GM18517 (cell line): ENCODE results near the gene HSCB.
"Not testable (repeated sequence)": the region's sequence is repeated elsewhere in the genome, so short reads cannot be mapped to it uniquely, and the experiment has no call there.

Experiments
- ATAC-seq: cut with Tn5 transposase; IDR thresholded peaks from one replicate; pipeline ENCODE4 v1.9.1; 2021; ENCODE audit warnings: mild to moderate bottlenecking, moderate library complexity; ENCODE audit not compliant: unreplicated experiment

Gene HSCB

DNA sequence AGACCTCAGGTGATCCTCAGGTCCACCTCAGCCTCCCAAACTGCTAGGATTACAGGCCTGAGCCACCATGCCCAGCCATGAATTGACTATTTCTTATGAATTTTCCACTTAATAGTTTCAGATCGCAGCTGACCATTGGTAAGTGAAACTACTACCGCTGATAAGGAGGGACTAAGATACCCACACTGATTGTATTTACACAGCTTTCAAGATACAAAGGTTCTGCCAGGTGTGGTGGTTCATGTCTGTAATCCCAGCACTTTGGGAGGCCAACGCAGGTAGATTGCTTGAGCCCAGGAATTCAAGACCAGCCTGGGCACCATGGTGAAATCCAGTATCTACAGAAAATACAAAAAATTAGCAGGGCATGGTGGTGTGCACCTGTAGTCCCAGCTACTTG, 4.1 kb upstream of the HSCB start:
- ATAC-seq, result no peak

DNA sequence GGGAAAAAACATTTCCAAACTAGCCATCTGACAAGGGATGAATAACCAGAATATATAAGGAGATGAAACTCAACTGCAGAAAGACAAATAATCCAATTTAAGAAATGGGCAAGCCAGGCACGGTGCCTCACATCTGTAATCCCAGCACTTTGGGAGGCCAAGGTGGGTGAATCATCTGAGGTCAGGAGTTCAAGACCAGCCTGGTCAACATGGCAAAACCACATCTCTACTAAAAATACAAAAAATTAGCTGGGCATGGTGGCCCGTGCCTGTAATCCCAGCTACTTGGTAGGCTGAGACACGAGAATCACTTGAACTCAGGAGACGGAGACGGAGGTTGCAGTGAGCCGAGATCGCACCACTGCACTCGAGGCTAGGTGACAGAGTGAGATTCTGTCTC, 3.0 kb upstream of the HSCB start:
- not testable (repeated sequence) for ATAC-seq

DNA sequence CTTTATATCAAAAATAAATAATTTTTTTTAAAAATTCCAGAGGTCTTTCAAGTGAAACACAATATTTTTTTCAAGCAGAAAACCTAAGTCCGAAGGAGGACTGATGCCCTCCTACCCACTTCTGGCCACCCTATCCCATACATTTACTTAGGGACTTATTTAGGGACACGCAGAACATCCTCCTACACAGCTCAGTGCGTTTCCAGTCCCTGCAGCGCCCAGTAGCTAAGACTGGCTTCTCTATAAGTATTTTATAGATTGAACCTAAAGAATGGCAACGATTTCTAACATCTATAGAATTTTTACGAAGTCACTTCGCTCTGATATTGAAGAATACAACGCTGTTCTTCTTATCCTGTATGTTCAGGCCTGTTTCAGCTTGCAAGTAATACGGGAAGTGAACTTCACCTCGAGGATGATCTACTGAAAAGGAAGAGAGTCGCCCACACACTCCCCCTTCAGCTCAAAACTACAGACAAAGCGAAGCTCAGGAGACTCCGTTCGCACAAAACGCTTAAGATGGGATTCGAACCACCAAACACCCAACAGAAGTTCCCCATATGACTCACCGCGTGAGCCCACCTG, 547 bp upstream of the HSCB start:
- no peak for ATAC-seq

DNA sequence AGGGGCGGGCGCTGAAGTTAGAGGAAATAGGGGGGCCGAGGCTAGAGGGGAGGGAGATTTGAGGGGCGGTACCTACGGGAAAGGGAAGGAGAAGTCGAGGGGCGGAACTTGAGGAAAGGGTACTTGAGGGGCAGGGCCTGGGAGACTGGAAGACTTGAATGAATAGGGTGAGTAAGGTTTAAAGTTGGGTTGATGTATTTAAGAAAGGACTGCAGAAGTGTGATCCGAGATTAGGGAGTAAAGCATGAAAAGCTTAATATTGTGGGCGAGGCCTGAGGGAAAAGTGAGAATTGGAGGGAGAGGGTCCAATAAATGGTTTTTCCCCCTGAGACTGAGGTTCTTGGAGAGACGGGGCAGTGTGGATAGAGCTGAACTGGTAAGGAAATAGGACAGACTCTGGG, 723 bp downstream of the HSCB start:
- ATAC-seq, result peak; percentile 4

DNA sequence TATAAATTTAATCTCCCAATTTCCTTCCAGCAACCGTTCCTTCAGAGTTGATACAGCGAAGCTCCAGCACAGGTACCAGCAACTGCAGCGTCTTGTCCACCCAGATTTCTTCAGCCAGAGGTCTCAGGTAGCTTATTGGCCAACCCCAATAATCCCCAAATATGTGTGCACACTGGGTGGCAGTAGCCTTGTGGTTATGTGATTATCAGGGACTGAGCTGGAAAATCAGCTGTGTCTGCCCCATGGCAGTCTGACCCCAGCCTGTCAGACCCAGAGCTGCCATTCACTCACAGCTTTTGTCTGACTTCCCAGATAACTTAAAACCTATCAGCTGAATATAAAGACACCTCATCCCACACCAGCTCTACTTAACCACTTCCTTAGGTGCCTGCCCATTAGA, 2.0 kb downstream of the HSCB start:
- no peak for ATAC-seq

DNA sequence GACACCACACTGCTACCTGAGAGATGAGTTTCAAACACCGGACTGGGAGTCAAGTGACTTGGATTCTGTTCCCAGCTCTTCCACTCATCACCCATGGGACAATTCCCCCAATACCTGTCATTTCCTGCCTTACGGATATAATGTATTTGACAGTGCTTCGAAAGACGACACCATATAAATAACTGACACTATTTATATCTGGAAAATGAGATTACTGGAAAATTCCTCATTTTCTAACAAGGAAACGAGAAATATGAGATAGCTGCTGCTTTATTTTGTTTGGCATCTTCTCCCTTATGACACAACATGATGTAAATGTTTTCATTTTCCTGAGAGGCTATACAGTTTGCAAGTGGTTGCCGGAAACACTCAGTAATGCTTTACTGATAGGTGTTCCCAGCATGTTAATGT, 8.6 kb downstream of the HSCB start:
- ATAC-seq, result no peak

DNA sequence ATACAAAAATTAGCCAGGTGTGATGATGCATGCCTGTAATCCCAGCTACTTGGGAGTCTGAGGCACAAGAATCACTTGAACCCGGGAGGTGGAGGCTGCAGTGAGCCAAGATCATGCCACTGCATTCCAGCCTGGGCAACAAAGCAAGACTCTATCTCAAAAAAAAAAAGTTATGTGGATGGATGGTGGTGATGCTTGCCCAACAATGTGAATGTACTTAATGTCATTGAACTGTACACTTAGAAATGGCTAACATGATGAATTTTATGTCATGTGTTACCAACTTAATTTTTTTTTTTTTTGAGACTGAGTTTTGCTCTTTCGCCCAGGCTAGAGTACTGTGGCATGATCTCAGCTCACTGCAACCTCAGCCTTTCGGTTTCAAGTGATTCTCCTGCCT, 12.7 kb downstream of the HSCB start:
- not testable (repeated sequence) for ATAC-seq

DNA sequence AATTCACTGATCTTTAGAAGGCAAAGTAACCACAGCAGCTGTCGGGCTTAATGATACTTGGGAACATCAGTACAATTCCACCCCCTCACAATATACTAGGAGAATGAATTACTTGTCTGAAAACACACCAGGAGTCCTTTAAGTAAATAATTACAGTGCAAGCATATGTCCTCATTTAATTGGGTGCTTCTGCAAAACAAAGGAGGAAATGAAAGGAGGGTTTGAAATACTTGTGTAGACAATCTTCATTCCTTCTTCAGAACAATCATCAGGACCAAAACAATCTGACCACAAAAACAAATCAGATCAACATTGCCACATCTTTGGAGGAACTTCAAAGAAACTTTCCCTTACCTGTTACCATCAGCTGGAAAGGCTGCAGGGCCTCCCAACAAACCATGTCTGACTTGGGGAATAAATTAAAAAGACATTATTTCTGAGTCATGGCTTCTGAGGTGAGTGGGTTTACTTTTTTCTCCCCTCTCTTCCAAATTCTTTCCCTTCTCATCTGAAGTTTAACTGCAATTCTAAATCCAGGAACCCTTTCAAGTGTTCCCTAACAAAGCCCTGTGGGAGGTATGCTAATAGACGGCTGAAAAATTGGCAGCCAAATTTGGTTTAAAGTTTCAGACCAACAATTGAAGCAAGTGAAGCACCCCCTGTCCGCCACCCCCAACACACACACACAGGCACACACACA, 18.2 kb downstream of the HSCB start:
- ATAC-seq, result no peak

DNA sequence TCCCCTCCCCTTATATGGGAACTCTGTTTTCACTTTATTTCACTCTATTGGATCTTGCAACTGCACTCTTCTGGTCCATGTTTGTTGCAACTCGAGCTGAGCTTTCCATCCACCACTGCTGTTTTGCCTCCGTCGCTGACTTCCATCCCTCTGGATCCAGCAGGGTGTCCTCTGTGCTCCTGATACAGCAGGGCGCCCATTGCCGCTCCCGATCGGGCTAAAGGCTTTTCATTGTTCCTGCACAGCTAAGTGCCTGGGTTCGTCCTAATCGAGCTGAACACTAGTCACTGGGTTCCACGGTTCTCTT, 19.6 kb downstream of the HSCB start:
- ATAC-seq, result no peak

DNA sequence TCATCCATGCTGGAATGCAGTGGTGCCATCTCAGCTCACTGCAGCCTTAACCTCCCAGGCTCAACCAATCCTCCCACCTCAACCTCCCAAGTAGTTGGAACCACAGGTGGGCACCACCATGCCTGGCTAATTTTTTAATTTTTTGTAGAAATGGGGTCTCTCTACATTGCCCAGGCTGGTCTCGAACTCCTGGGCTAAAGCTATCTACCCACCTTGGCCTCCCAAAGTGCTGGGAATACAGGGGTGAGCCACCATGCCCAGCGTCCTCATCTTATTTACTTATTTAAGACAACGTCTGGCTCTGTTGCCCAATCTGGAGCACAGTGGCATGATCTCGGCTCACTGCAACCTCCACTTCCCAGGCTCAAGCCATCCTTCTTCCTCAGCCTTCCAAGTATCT, 20.2 kb downstream of the HSCB start:
- ATAC-seq, result not testable (repeated sequence)

DNA sequence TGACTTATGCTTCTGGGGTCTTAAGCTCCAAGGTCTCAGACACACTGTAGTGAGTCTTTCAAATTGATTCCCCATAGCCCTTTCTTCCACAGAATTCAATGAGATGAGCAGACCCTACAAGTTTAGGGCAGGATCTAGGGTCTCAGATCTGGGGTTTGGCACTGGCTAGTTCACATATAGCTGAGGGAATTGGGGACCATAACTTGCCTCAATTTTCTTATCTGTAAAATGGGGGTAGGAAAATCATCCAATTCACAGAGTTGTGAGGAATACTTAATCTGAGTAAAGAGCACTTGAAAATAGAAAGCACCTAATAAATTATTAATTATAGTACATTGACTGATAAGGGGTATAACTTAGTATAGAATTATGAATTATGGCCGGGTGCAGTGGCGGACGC, 24.8 kb downstream of the HSCB start:
- ATAC-seq, result no peak

DNA sequence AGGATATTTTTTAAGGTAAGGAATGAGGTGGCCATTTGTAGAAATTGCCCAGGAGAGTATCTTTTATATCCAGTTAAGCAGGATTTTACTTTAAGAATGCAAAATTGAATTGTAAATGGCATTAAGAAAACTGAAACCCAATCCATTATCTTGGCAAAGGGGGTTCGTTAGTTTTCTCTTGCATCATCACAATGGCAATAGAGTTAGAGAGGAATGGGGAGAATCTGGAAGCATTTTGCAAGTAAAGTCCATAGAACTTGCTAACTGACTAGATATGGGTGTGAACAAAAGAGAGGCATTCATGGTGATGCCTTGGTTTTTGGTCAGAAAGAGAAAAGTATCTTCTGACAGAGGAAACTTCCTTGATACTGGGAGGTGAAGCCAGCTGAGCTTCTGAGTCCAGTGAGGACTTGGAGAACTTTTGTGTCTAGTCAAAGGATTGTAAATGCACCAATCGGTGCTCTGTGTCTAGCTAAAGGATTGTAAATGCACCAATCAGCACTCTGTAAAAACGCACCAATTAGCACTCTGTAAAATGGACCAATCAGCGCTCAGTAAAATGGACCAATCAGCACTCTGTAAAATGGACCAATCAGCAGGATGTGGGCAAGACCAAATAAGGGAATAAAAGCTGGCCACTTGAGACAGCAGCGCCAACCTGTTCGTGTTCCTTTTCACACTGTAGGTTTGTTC, 27.0 kb downstream of the HSCB start:
- ATAC-seq, result no peak

DNA sequence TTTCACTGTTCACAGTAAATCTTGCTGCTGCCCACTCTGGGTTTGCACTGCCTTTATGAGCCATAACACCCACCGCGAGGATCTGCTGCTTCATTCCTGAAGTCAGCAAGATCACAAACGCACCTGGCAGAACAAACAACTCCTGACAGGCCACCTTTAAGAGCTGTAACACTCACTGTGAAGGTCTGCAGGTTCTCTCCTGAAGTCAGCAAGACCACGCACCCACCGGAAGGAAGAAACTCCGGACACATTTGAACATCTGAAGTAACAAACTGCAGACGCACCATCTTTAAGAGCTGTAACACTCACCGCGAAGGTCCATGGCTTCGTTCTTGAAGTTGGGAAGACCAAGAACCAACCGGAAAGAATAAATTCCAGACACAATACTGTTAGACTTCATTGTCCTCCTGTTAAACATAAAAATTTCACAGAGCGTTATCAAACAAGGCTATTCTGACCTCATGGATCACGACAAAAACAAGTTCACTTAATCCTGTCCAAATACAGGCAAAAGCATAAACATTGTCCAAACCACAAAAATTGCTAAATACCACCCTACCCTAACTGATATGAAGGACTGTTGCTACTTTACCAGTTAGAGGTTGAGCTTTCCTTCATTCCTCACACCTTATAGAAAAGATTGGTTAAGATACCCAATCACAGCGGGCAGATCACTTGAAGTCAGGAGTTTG, 27.7 kb downstream of the HSCB start:
- ATAC-seq, result no peak

DNA sequence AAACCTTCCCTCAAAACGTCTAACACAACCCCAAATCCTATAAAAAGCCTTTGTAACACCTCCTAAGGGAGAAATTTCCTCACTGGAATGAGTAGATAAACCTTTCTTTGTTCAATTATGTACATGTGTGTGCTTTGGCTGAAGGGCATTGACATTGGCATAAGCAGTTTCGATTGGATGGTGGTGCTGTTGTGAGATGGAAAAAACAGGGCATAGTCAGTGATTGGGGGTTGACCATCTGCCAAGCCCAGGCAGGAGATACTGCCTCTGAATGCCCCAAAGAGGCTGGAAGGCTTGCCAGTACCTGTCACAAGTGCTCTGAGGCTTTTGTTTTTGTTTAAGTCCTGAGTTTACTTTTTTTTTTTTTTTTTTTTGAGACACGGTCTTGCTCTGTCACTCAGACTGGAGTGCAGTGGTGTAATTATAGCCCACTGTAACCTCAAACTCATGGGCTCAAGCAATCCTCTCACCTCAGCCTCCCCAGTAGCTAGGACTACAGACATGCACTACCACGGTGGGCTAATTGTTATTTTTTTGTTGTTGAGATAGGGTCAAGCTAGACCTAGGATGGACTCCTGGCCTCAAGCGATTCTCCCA, 29.5 kb downstream of the HSCB start:
- ATAC-seq, result no peak

DNA sequence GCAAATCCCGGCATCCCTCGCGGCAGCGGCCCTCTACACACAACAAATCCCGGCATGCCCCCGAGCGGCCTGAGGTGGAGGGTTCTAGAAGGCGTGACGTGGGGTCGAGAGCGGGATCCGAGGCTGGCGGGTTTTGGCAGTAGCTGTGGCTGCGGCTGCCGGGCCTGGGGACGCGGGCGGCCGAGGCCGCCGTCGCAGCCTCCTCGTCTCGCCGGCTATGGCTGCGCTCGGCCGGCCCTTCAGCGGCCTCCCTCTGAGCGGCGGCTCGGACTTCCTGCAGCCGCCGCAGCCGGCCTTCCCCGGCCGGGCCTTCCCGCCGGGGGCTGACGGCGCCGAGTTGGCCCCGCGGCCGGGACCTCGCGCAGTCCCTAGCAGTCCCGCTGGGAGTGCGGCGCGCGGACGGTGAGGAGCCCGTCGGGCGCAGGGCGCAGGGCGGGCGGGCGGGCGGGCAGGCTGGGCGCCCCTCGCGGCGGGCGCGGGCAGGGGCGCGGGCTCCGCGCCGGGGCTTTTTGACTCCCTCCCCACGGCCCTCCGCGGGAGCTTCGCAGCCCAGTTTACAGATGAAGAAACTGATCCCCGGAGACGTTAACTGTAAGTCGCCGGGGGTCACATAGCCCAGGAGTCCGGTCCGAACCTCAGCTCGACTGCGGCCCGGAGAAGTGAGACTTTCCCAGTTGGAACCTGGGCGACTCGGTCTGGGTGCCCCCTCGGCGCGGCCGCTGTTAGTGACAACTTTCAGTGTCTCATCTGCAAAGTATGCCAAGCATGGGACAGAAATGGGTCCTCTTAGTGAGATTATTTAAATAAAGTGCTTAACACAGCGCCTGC, 31.0 kb downstream of the HSCB start, which contains the start of gene CCDC117:
Gene CCDC117, plus strand, starts transcription at position 63 of the 828 bp plus-strand sequence. Its CDS starts 155 bp downstream, at position 218.
- ATAC-seq, result peak; percentile 88

DNA sequence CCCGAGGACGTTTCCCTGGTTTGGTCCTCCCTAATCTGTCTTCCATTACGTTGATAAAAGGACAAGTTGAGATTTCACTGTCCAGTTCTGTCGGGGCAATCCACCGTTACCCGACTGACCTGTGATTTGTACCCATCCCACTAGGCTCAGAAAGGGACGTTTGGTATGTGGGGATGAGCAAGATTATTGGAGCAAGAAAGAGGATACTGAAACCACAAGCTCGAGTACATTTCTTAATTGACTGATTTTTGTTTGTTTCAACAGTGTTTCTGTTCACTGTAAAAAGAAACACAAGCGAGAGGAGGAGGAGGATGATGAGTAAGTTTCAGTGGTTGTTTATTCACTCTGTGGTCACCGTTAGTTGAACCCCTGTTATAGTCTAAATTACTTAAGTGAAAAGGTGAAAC, 31.6 kb downstream of the HSCB start:
- peak; percentile 16 for ATAC-seq

DNA sequence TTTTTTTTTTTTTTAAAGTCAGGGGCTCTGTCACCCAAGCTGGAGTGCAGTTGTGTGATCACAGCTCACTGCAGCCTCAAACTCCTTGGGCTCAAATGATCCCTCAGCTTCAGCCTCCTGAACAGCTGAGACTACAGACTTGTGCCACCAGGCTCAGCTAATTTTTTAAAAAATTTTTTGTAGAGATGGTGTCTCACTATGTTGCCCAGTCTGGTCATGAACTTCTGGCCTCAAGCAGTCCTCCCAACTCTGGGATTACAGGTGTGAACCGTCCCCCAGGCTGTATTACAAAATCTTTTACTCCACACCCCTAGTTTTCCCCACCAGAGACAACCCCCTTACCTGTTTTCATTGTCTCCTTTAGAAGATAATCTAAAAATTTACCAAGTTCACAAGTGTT, 32.5 kb downstream of the HSCB start:
- ATAC-seq, result no peak

DNA sequence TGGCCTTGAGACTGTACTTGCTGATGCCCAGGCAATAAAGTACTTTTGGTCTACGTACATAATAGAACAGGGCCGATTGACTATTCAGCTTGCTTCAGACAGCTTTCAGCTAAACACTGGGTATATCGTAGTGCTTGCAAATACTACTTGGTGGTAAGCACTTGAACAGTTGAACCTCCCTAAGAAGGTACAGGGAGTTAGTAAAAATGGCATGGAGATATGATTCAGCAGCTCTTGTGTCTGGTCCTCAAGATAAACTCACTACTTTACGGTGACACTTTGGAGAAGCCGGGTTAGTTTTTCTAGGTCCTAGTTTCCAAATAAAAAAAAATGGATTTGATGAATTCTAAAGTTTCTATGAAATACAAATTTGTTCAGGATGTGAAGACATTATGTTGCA, 38.0 kb downstream of the HSCB start:
- ATAC-seq, result no peak

DNA sequence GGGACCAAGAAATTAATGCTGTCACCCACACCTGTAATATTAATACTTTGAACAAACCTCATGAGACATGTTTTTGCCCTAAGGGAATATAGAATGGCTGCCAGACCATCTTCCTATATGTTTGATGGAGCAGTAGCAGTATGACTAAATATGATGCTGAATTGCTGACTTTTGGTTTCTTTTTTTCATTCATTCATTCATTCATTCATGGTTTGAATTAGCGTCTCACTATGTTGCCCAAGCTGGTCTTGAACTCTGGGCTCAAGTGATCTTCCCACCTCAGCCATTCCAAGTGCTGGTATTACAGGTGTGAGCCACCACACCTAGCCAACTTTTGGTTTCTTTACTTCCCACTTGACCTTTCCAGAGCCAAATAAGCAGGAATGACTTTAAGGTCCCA, 38.5 kb downstream of the HSCB start:
- no peak for ATAC-seq
